Transverse colon (tissue), 4 donors: ENCODE measurements around the gene CCDC63.

Source experiments
- CTCF ChIP-seq, 5 experiments: fragments of 200-600 bp in 3 of 5; fragments of 450-650 bp in 2 of 5; sonication (generic) in 3 of 5; IDR thresholded peaks; 1 replicate in 2 of 5; 2 replicates in 3 of 5; pipeline ENCODE4 v1.5.1; 2016 to 2017; ENCODE audit warnings: antibody characterized with exemption in 5 of 5, inconsistent platforms in 3 of 5, mild to moderate bottlenecking in 2 of 5, moderate library complexity in 1 of 5
- POLR2AphosphoS5 ChIP-seq, 3 donors: sonication (generic); formaldehyde crosslinking; IDR thresholded peaks; one replicate each; pipeline ENCODE4 v1.6.1; 2016; ENCODE audit warnings: antibody characterized with exemption in 3 of 3

GRCh38 chr12:110923692-110924334 is 77.0 kb downstream of the CCDC63 start:
- TF ChIP-seq CTCF (IDR thresholded peaks at IDR 0.05) = no peak
- no peak for TF ChIP-seq POLR2AphosphoS5 (IDR thresholded peaks at IDR 0.05)
